ENCODE results near the gene UBASH3A.

UBASH3A gene

GRCh38 chr21:42493109-42494060 is 89.7 kb downstream of the UBASH3A start:
- Mint-ChIP-seq H3K27ac (no peak overlapping the region), H3K4me3 (no peak overlapping the region), H3K9me3 (peaks cover 6 to 7% of the 10 kb centered on the region in 2 donors), H3K4me1 (peaks cover 16% of the 10 kb centered on the region in 2 donors), H3K27me3 (peaks cover 7 to 9% of the 10 kb centered on the region in 2 donors), H3K36me3 (peaks cover 3 to 6% of the 10 kb centered on the region in 2 donors)
- ATAC-seq (replicated peaks) (no peak), DNase-seq (no peak)

GRCh38 chr21:42495027-42495426 is 91.3 kb downstream of the UBASH3A start:
- Mint-ChIP-seq H3K36me3 (no peaks in the 10 kb centered on the region), H3K9me3 (peaks cover 0 to 1% of the 10 kb centered on the region in 2 donors), H3K27ac (peak overlapping the region; percentile 59), H3K4me3 (peak overlapping the region in 1 of 2 donors; percentile 87), H3K4me1 (peaks cover 16% of the 10 kb centered on the region in 2 donors), H3K27me3 (peaks cover 0 to 4% of the 10 kb centered on the region in 2 donors)
- DNase-seq (no peak), ATAC-seq (replicated peaks) (no peak)

GRCh38 chr21:42495765-42496119 is 92.0 kb downstream of the UBASH3A start:
- DNase-seq (no peak), ATAC-seq (replicated peaks) (no peak)
- no peaks in the 10 kb centered on the region for H3K9me3 Mint-ChIP-seq
- peaks cover 0 to 4% of the 10 kb centered on the region in 2 donors for H3K27me3 Mint-ChIP-seq
- peak overlapping the region; percentile 87 to 95 for H3K4me3 Mint-ChIP-seq
- H3K36me3 Mint-ChIP-seq: no peaks in the 10 kb centered on the region
- H3K4me1 Mint-ChIP-seq: peaks cover 16% of the 10 kb centered on the region in 2 donors
- H3K27ac Mint-ChIP-seq: peak overlapping the region; percentile 94

- Mint-ChIP-seq H3K9me3 (no peaks in the 10 kb centered on the region), H3K4me1 (peaks cover 16% of the 10 kb centered on the region in 2 donors), H3K4me3 (peak within 1 kb of the TSS; percentile 87 to 95), H3K27ac (peak within 1 kb of the TSS; percentile 94), H3K27me3 (peaks cover 0 to 4% of the 10 kb centered on the region in 2 donors), H3K36me3 (no peaks in the 10 kb centered on the region)
- ATAC-seq (replicated peaks) (peak; percentile 98 to 99), DNase-seq (peak; percentile 99)
Measured at GRCh38 chr21:42496120-42496838, 92.6 kb downstream of the UBASH3A start, which contains the start of gene RSPH1. Gene RSPH1 (minus strand): TSS chr21:42496224. CDS start chr21:42496186, 38 bp downstream.

GRCh38 chr21:42496839-42497202 is 93.1 kb downstream of the UBASH3A start:
- Mint-ChIP-seq H3K4me1 (peaks cover 16% of the 10 kb centered on the region in 2 donors), H3K9me3 (no peaks in the 10 kb centered on the region), H3K27me3 (peaks cover 0 to 4% of the 10 kb centered on the region in 2 donors), H3K4me3 (peak overlapping the region; percentile 87 to 95), H3K27ac (peak overlapping the region; percentile 94), H3K36me3 (no peaks in the 10 kb centered on the region)
- ATAC-seq (replicated peaks) (peak; percentile 2 to 4), DNase-seq (no peak)

All from stimulated activated naive B cell treated with anti-CD40 and anti-IgM and Interleukin-4, amounts not matched to agents 10 μg/mL and 1 μg/mL and 100 μg/mL, for 72 hours (primary cell).